GM18517 (cell line): ENCODE measurements around the gene ADGRB3.

ENCODE experiments used
- ATAC-seq: cut with Tn5 transposase; IDR thresholded peaks from one replicate; pipeline ENCODE4 v1.9.1; 2021; ENCODE audit warnings: mild to moderate bottlenecking, moderate library complexity; ENCODE audit not compliant: unreplicated experiment

ADGRB3 gene

GRCh38 chr6:68697394-68697793 is 62.3 kb downstream of the ADGRB3 start:
- ATAC-seq, result no peak

- no peak for ATAC-seq
Observed at GRCh38 chr6:68701159-68701558, 66.1 kb downstream of the ADGRB3 start.

- no peak for ATAC-seq
Observed at GRCh38 chr6:68704485-68704884, 69.4 kb downstream of the ADGRB3 start.

GRCh38 chr6:68709091-68709490 is 74.0 kb downstream of the ADGRB3 start:
- no peak for ATAC-seq

- ATAC-seq, result no peak
Observed at GRCh38 chr6:68709882-68710281, 74.8 kb downstream of the ADGRB3 start.

GRCh38 chr6:68710496-68710895 is 75.4 kb downstream of the ADGRB3 start:
- no peak for ATAC-seq

GRCh38 chr6:68710916-68711315 is 75.8 kb downstream of the ADGRB3 start:
- ATAC-seq, result no peak

- no peak for ATAC-seq
Observed at GRCh38 chr6:68711386-68712000, 76.4 kb downstream of the ADGRB3 start.

- no peak for ATAC-seq
Observed at GRCh38 chr6:68716620-68717019, 81.5 kb downstream of the ADGRB3 start.

- no peak for ATAC-seq
Observed at GRCh38 chr6:68718385-68719073, 83.4 kb downstream of the ADGRB3 start.

GRCh38 chr6:68719761-68720160 is 84.7 kb downstream of the ADGRB3 start:
- no peak for ATAC-seq

- no peak for ATAC-seq
Observed at GRCh38 chr6:68722891-68723527, 87.9 kb downstream of the ADGRB3 start.

- ATAC-seq, result no peak
Observed at GRCh38 chr6:68724060-68724459, 89.0 kb downstream of the ADGRB3 start.

- ATAC-seq, result no peak
Observed at GRCh38 chr6:68726337-68726736, 91.3 kb downstream of the ADGRB3 start.

- no peak for ATAC-seq
Observed at GRCh38 chr6:68726992-68727391, 91.9 kb downstream of the ADGRB3 start.

GRCh38 chr6:68727699-68728098 is 92.6 kb downstream of the ADGRB3 start:
- ATAC-seq, result no peak

- no peak for ATAC-seq
Observed at GRCh38 chr6:68728159-68728979, 93.3 kb downstream of the ADGRB3 start.

- no peak for ATAC-seq
Observed at GRCh38 chr6:68729377-68729903, 94.4 kb downstream of the ADGRB3 start.

- no peak for ATAC-seq
Observed at GRCh38 chr6:68730291-68731054, 95.4 kb downstream of the ADGRB3 start.

- no peak for ATAC-seq
Observed at GRCh38 chr6:68732423-68732822, 97.3 kb downstream of the ADGRB3 start.
